ENCODE measurements around the gene TDG.
A peak's percentile ranks its signal among the peaks of the same experiment; 100 is the strongest.

The TDG gene

GRCh38 chr12:103958621-103959020, 7.1 kb upstream of the TDG start:
- TF ChIP-seq, protein P1, sequence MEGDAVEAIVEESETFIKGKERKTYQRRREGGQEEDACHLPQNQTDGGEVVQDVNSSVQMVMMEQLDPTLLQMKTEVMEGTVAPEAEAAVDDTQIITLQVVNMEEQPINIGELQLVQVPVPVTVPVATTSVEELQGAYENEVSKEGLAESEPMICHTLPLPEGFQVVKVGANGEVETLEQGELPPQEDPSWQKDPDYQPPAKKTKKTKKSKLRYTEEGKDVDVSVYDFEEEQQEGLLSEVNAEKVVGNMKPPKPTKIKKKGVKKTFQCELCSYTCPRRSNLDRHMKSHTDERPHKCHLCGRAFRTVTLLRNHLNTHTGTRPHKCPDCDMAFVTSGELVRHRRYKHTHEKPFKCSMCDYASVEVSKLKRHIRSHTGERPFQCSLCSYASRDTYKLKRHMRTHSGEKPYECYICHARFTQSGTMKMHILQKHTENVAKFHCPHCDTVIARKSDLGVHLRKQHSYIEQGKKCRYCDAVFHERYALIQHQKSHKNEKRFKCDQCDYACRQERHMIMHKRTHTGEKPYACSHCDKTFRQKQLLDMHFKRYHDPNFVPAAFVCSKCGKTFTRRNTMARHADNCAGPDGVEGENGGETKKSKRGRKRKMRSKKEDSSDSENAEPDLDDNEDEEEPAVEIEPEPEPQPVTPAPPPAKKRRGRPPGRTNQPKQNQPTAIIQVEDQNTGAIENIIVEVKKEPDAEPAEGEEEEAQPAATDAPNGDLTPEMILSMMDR (conservative IDR thresholded peaks at IDR 0.05; ENCODE audit: low read depth) = no peak
- H3K27ac ChIP-seq = no peak overlapping the region
- ChIA-PET CTCF (interaction anchor here (0.6 kb wide), 1 partner anchor 95 kb away, joined by 3 read pairs; no protein-coding TSS in a partner anchor), POLR2A (ENCODE audit: low non-redundant PET) (no interaction called here)
- DNase-seq (ENCODE audit: low spot score) = no peak

DNA sequence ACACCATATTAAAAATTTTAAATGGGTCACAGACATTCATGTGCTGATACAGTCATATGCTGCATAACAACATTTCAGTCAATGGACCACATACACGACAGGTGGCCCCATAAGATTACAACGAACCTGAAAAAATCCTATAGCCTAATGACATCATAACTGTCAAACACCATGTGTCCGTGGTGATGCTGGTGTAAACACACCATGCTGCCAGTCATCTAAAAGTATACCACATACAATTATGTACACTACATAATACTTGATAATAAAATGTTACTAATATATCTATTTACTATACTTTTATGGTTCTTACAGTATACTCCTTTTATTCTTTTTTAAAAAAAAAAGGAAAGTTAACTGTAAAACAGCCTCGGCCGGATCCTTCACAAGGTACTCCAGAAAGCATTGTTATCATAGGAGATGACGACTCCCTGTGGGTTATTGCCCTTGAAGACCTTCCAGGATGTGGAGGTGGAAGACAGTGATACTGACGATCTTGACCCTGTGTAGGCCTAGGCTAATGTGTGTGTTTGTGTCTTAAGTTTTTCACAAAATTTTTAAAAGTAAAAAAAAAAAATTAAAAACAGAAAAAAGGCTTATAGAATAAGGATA, 5.0 kb upstream of the TDG start:
- CTCF ChIA-PET = interaction anchor here (0.6 kb wide), 1 partner anchor 19 kb away, joined by 4 read pairs; no protein-coding TSS in a partner anchor
- no peak for DNase-seq (ENCODE audit: low spot score)
- TF ChIP-seq, protein P1 (conservative IDR thresholded peaks at IDR 0.05; ENCODE audit: low read depth) = no peak
- H3K27ac ChIP-seq = no peak overlapping the region
- POLR2A ChIA-PET (ENCODE audit: low non-redundant PET) = no interaction called here

DNA sequence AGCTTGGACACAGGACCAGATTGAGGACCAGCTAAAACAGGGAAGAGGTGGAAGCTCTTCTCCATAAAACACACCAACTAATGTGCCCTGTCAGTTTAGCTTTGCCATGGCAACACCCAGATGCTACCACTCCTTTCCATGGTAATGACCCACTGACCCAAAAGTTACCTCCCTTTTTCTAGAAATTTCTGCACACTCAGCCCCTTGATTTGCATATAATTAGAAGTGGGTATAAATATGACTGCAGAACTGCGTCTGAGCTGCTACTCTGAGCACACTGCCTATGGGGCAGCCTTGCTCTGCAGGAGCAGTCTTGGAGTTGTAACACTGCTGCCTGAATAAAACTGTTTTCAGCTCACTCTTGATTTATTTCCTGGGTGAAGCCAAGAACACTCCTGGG, 3.2 kb upstream of the TDG start:
- DNase-seq (ENCODE audit: low spot score) = no peak
- POLR2A ChIA-PET (ENCODE audit: low non-redundant PET) = no interaction called here
- CTCF ChIA-PET = no interaction called here
- TF ChIP-seq, protein P1 (conservative IDR thresholded peaks at IDR 0.05; ENCODE audit: low read depth) = no peak
- H3K27ac ChIP-seq = no peak overlapping the region

DNA sequence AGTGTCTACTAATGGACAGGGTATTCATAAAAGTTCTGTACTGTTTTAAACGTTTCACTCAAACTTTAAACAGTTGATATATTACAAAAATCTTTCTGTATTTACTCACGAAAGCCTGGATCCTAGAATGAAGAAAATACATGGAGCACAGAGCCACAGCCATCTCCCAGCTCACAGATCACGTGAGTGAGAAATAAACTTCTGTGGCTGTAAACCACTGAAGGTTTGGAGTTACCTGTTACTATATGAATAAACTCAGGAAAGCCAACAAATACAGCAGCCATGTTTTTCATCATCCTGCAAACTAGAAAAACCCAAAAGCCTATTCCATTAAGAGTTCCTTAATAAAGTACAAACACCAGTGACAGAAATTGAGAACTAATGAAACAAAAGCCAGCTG, 867 bp upstream of the TDG start:
- ChIA-PET CTCF (no interaction called here), POLR2A (ENCODE audit: low non-redundant PET) (interaction anchor here (1.3 kb wide), 1 partner anchor 35 kb away, joined by 3 read pairs; the partner anchor contains the start of gene HSP90B1)
- no peak overlapping the region for H3K27ac ChIP-seq
- TF ChIP-seq, protein P1 (conservative IDR thresholded peaks at IDR 0.05; ENCODE audit: low read depth) = no peak
- DNase-seq (ENCODE audit: low spot score) = no peak

DNA sequence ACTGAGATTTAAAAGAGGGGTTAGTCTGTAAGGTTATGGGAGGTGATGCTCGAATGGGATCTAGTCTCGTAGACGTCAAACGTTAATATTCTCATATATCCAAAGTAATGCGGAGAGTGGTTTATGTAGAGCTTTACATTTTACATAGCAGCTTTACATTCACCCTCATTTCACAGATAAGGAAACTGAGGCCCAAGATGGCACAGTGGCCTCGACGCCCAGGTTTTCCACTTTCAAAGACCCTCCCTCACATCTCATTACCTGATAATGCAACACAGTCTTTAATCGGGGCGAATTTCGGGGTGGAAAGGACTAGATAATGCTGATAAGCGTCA, 450 bp upstream of the TDG start:
- CTCF ChIA-PET = interaction anchor here (0.5 kb wide), 1 partner anchor 14 kb away, joined by 4 read pairs; no protein-coding TSS in a partner anchor
- no peak for DNase-seq (ENCODE audit: low spot score)
- TF ChIP-seq, protein P1 (conservative IDR thresholded peaks at IDR 0.05; ENCODE audit: low read depth) = no peak
- POLR2A ChIA-PET (ENCODE audit: low non-redundant PET) = interaction anchor here (1.0 to 1.7 kb wide), 4 partner anchors 9 to 144 kb away, joined by 3 to 9 read pairs (median 3); partner anchors contain the start of gene HSP90B1
- peak overlapping the region; percentile 89 for H3K27ac ChIP-seq

DNA sequence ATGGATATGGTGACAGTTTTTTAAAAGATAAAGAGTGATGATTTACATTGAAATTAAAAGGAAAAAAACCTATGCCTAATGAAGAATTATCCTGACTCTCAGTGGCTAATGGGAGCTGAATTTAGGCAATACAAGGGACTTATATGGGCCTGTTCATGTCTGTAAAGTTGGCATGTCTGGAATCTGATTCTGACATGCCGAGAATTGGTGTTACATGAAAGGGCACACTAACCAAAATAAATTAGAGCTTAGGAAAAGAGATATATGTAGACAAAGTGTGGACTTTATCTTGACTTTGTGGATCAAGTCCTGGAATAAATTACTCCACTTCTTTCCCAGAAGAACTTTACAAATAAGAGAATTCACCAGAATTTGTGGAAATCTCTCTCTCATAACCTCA, 1.1 kb downstream of the TDG start:
- TF ChIP-seq, protein P1 (conservative IDR thresholded peaks at IDR 0.05; ENCODE audit: low read depth) = no peak
- CTCF ChIA-PET = interaction anchor here (0.6 to 0.9 kb wide), 4 partner anchors 10 to 665 kb away, joined by 3 to 5 read pairs (median 4); no protein-coding TSS in a partner anchor
- H3K27ac ChIP-seq = no peak overlapping the region
- POLR2A ChIA-PET (ENCODE audit: low non-redundant PET) = interaction anchor here (1.7 kb wide), 1 partner anchor 10 kb away, joined by 9 read pairs; a partner anchor contains a TSS
- no peak for DNase-seq (ENCODE audit: low spot score)
